ENCODE measurements around the gene RDH14.

Gene RDH14

DNA sequence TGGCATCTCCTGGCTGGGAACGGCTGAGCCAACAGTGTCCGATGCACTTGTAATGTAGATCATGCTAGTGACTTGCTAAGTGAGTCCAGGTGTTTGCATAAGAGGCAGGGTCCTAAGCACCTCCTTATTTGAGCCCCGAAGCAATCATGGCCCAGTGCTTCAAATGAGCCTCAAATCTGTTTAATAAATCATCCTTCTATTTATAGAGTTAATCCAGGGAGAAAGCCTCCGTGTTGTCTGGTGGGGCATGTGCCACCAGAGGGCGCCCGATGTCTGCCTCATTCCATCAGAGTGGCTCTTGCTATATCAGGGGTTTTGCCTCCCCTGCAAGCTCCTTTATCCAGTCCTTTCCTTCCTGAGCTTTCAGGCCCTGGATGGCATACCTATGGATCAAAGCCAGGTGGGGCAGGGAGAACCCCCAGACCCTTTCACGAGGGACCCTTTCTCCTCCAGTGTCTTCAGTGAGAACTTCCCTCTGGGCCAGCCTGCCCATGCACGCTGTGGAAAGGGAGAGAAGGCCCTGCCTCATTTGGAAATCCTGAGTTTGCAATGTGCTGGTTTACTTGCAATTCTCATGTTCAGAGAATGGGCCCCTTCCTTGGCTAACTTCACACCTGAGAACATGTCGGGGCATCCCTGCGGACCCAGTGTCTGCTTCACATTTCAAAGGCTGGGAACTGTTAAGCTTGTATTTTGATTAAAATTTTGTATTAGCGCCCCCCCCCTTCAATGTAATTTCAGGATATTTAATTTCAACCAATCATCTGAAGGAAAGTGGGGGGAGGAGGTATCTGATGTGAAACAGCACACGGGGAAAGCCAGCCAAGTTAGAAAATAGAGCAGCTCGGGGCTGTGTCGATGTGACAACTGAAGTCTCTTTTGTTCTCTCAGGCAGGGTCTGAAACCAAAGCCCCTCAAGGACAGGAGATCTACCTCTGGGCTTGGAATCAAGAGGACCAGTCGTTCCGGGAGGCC is 39.7 kb downstream of the RDH14 start:
- H3K36me3 Mint-ChIP-seq (ENCODE audit: low read depth): no peaks in the 10 kb centered on the region
- H3K27ac Mint-ChIP-seq: no peak overlapping the region
- peaks cover 17% of the 10 kb centered on the region for H3K27me3 Mint-ChIP-seq
- H3K4me1 Mint-ChIP-seq (ENCODE audit: low read depth): no peaks in the 10 kb centered on the region
- H3K4me3 Mint-ChIP-seq: no peak overlapping the region
- no peaks in the 10 kb centered on the region for H3K9me3 Mint-ChIP-seq

- Mint-ChIP-seq H3K36me3 (ENCODE audit: low read depth) (no peaks in the 10 kb centered on the region), H3K27me3 (peaks cover 22% of the 10 kb centered on the region), H3K4me3 (no peak overlapping the region), H3K27ac (no peak overlapping the region), H3K9me3 (no peaks in the 10 kb centered on the region), H3K4me1 (ENCODE audit: low read depth) (no peaks in the 10 kb centered on the region)
These were observed 40.5 kb downstream of the RDH14 start for GRCh38 chr2:18519914-18520450.

DNA sequence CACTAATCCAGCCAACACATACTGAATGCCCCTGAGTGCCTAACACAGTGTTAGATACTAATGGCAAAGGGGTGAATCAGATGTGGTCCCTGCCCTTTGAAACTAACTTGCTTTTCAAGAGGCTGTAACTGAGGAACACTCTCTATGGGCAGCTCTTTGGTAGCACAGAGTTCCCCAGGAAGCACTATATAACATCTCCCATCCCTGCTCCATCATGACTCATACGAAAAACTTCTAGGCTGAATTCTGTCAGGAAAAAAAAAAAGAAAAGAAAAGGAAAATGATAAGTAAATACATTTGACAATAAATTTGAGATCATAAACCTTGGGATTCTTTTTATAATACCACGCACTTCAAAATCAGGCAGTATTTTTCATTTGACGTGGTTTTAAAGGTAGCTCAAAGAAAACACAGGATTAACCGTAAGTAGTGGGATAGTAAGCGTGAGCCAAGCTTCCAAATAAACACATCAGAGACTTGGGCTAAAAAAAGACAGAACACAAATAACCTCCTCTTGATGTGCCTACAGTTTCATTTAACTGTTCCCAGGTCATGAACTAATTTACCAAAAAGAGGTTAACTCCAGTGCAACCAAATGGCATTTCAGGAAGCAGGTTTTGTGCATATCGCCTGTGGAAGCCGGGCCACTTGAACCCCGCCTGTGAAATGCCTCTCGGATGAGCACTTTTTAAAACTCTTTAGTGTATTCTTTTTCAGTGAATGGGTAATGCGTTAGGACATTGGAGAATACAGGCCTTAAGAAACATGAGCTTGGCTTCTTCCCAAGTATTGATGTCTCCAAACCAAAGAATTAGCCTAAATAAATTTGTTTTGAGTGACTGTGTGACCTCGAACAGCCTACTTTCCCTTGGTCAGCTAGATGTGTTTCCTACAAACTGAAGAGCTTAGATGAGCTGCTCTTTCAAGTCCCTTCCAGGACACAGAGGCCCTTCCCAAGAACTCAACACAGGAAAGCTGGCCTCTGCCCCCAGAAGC is 42.0 kb downstream of the RDH14 start:
- H3K4me3 Mint-ChIP-seq: no peak overlapping the region
- no peaks in the 10 kb centered on the region for H3K9me3 Mint-ChIP-seq
- H3K27me3 Mint-ChIP-seq: peaks cover 26% of the 10 kb centered on the region
- H3K4me1 Mint-ChIP-seq (ENCODE audit: low read depth): no peaks in the 10 kb centered on the region
- H3K36me3 Mint-ChIP-seq (ENCODE audit: low read depth): no peaks in the 10 kb centered on the region
- no peak overlapping the region for H3K27ac Mint-ChIP-seq

- Mint-ChIP-seq H3K9me3 (no peaks in the 10 kb centered on the region), H3K4me3 (no peak overlapping the region)
These were observed 43.1 kb downstream of the RDH14 start for GRCh38 chr2:18517386-18517785.

GRCh38 chr2:18516112-18516511 is 44.3 kb downstream of the RDH14 start:
- H3K36me3 Mint-ChIP-seq (ENCODE audit: low read depth): no peaks in the 10 kb centered on the region
- no peak overlapping the region for H3K27ac Mint-ChIP-seq
- H3K27me3 Mint-ChIP-seq: peaks cover 26% of the 10 kb centered on the region
- H3K4me3 Mint-ChIP-seq: no peak overlapping the region
- H3K4me1 Mint-ChIP-seq (ENCODE audit: low read depth): no peaks in the 10 kb centered on the region
- H3K9me3 Mint-ChIP-seq: no peaks in the 10 kb centered on the region

More at GRCh38 chr2:18517386-18517785, 43.1 kb downstream of the RDH14 start:
- Mint-ChIP-seq H3K27ac (no peak overlapping the region), H3K27me3 (peaks cover 26% of the 10 kb centered on the region), H3K4me1 (ENCODE audit: low read depth) (no peaks in the 10 kb centered on the region), H3K36me3 (ENCODE audit: low read depth) (no peaks in the 10 kb centered on the region)

- H3K9me3 Mint-ChIP-seq: no peaks in the 10 kb centered on the region
- no peak overlapping the region for H3K4me3 Mint-ChIP-seq
- H3K4me1 Mint-ChIP-seq (ENCODE audit: low read depth): no peaks in the 10 kb centered on the region
- H3K36me3 Mint-ChIP-seq (ENCODE audit: low read depth): no peaks in the 10 kb centered on the region
- H3K27me3 Mint-ChIP-seq: peaks cover 28% of the 10 kb centered on the region
- H3K27ac Mint-ChIP-seq: no peak overlapping the region
These were observed 45.7 kb downstream of the RDH14 start for GRCh38 chr2:18514526-18515461.

- no peaks in the 10 kb centered on the region for H3K9me3 Mint-ChIP-seq
- H3K27me3 Mint-ChIP-seq: peaks cover 20% of the 10 kb centered on the region
- H3K4me3 Mint-ChIP-seq: no peak overlapping the region
- H3K4me1 Mint-ChIP-seq (ENCODE audit: low read depth): peaks cover 4% of the 10 kb centered on the region
- no peaks in the 10 kb centered on the region for H3K36me3 Mint-ChIP-seq (ENCODE audit: low read depth)
- no peak overlapping the region for H3K27ac Mint-ChIP-seq
These were observed 49.7 kb downstream of the RDH14 start for GRCh38 chr2:18510775-18511174.

DNA sequence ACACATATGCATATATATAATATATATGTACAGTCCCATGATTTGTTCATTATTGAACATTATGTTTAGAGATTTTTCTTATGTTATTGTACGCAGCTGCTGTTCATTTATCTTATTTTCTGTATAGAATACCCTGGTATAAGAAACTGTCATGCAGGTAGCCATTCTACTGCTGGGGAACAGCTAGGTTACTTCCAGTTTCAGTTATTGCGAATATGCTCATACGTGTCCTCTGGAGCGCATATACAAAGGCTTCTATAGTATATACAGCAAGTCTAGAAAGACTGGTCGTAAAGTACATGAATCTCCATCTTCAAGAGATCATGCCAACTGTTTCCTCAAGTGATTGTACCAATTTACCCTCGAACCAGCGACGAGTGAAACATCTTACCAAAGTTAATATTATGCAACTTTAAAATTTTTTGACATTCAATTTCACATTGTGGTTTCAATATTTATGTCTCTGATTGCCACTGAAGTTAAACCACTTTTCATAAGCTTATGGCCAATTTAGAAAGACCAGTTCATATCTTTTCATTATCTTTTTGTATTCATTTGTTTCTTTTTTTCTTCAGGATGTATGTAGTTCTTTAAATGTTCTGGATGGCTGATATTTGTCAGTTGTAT is 53.5 kb downstream of the RDH14 start:
- Mint-ChIP-seq H3K9me3 (no peaks in the 10 kb centered on the region), H3K4me3 (peak overlapping the region; percentile 48), H3K36me3 (ENCODE audit: low read depth) (no peaks in the 10 kb centered on the region), H3K4me1 (ENCODE audit: low read depth) (peaks cover 4% of the 10 kb centered on the region), H3K27me3 (peaks cover 20% of the 10 kb centered on the region), H3K27ac (no peak overlapping the region)

DNA sequence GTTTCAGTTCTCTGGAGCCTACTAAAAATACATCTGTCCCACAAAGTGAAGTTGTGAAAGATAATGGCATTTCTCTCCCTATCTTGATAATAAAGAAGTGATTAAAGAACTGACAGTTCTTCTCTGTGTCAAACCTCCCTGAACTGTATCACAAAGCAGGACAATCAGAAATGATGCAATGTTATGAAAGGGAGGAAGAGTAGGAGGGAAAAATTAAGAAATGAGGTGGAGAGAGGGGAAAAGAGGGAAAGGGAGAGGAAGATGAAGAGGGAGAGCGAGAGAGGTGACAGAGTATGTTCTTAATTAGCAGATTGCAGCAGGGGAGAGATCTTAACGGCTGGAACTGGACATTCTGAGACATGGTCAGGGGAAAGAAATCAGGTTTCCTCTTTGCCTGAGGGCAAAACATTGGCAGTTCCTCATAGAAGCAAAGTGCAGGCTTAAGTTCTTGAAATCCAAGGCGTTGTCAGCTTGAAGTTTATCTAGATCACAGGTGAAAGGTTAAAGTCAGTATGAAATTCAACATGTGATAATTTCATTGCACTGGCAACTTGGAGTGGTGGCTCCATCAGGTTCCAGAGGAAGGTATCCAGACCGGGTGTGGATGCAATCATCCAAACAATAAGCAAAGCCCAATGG is 54.6 kb downstream of the RDH14 start:
- H3K4me3 Mint-ChIP-seq: no peak overlapping the region
- H3K9me3 Mint-ChIP-seq: no peaks in the 10 kb centered on the region
- peaks cover 23% of the 10 kb centered on the region for H3K27me3 Mint-ChIP-seq
- H3K27ac Mint-ChIP-seq: no peak overlapping the region
- H3K36me3 Mint-ChIP-seq (ENCODE audit: low read depth): no peaks in the 10 kb centered on the region
- H3K4me1 Mint-ChIP-seq (ENCODE audit: low read depth): peaks cover 4% of the 10 kb centered on the region
